WTC11 (cell line): ENCODE measurements around the gene C9orf50.

ENCODE experiments used
- FOXJ3 ChIP-seq: sonication (generic); formaldehyde crosslinking; IDR thresholded peaks from 2 replicates; pipeline ENCODE4 v1.9.0; 2021; ENCODE audit warnings: missing genetic modification reagents, mild to moderate bottlenecking, borderline replicate concordance
- GABPB1 ChIP-seq: sonication (generic); formaldehyde crosslinking; IDR thresholded peaks from 2 replicates; pipeline ENCODE4 v1.8.1; 2023; ENCODE audit warnings: mild to moderate bottlenecking, missing genetic modification reagents
- KAT7 ChIP-seq: sonication (generic); formaldehyde crosslinking; IDR thresholded peaks from 2 replicates; pipeline ENCODE4 v1.8.1; 2023; ENCODE audit warnings: missing genetic modification reagents, mild to moderate bottlenecking, borderline replicate concordance
- TCF7 ChIP-seq: sonication (generic); formaldehyde crosslinking; IDR thresholded peaks from 2 replicates; pipeline ENCODE4 v1.8.0; 2022; ENCODE audit warnings: mild to moderate bottlenecking, low read depth, missing genetic modification reagents, moderate library complexity
- ZNF317 ChIP-seq: sonication (generic); formaldehyde crosslinking; IDR thresholded peaks from 2 replicates; pipeline ENCODE4 v1.8.1; 2023; ENCODE audit warnings: low read depth, mild to moderate bottlenecking, moderate library complexity, missing genetic modification reagents, borderline replicate concordance
- TF ChIP-seq, protein P1 (sequence below): fragments of 200-600 bp; IDR thresholded peaks from 2 replicates; pipeline ENCODE4 v1.8.0; 2022; ENCODE audit warnings: antibody characterized with exemption
- TF ChIP-seq, protein P2 (sequence below): sonication (generic); formaldehyde crosslinking; IDR thresholded peaks from 2 replicates; pipeline ENCODE4 v1.8.1; 2023; ENCODE audit warnings: mild to moderate bottlenecking, missing genetic modification reagents, borderline replicate concordance
- TF ChIP-seq, protein P3 (sequence below): sonication (generic); formaldehyde crosslinking; IDR thresholded peaks from 2 replicates; pipeline ENCODE4 v1.8.1; 2023; ENCODE audit warnings: mild to moderate bottlenecking, moderate library complexity, missing genetic modification reagents
- TF ChIP-seq, protein P4 (sequence below): sonication (generic); formaldehyde crosslinking; conservative IDR thresholded peaks from 2 replicates; pipeline ENCODE4 v1.8.1; 2022; ENCODE audit warnings: mild to moderate bottlenecking, missing genetic modification reagents
- TF ChIP-seq, protein P5 (sequence below): sonication (generic); formaldehyde crosslinking; IDR thresholded peaks from 2 replicates; pipeline ENCODE4 v1.8.1; 2023; ENCODE audit warnings: mild to moderate bottlenecking, missing genetic modification reagents, moderate library complexity
- TF ChIP-seq, protein P6 (sequence below): sonication (generic); formaldehyde crosslinking; IDR thresholded peaks from 2 replicates; pipeline ENCODE4 v1.8.1; 2022; ENCODE audit warnings: mild to moderate bottlenecking, moderate library complexity, missing genetic modification reagents
- TF ChIP-seq, protein P7 (sequence below): sonication (generic); formaldehyde crosslinking; IDR thresholded peaks from 2 replicates; pipeline ENCODE4 v1.8.1; 2023; ENCODE audit warnings: mild to moderate bottlenecking, missing genetic modification reagents
- TF ChIP-seq, protein P8 (sequence below): fragments of 250-450 bp; sonication (Bioruptor Pico); IDR thresholded peaks from 2 replicates; pipeline ENCODE4 v1.9.0; 2021; ENCODE audit warnings: moderate library complexity, mild to moderate bottlenecking, inconsistent platforms, borderline replicate concordance

DNA sequence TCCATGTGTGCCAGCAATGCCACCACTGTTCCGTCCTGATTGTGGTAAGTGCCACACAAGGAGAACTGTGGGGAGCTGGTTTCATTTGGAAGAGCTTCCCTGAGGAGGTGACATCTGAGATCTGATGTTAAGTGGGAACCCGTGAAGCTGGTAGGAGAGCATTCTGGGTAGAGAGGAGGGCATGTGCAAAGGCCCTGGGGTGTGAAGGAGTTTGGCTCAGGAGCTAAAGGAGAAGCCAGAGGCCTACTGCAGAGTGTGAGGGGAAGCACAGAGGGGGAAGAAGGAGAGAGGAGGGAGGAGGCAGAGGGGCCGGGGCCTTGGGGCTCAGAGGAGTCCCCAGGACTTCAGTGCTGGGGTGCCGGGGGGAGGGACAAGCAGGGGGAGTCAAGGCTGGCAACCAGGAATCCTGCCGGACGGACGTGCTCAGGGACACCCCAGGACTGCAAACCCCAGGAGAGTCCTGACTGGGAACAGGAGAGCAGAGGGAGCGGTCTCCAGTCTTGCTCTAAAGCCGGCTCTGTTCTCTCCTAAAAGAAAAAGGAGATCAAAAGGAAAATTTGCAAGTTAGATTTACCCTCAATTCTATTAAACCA, 19.7 kb downstream of the C9orf50 start:
- TF ChIP-seq, protein P1, sequence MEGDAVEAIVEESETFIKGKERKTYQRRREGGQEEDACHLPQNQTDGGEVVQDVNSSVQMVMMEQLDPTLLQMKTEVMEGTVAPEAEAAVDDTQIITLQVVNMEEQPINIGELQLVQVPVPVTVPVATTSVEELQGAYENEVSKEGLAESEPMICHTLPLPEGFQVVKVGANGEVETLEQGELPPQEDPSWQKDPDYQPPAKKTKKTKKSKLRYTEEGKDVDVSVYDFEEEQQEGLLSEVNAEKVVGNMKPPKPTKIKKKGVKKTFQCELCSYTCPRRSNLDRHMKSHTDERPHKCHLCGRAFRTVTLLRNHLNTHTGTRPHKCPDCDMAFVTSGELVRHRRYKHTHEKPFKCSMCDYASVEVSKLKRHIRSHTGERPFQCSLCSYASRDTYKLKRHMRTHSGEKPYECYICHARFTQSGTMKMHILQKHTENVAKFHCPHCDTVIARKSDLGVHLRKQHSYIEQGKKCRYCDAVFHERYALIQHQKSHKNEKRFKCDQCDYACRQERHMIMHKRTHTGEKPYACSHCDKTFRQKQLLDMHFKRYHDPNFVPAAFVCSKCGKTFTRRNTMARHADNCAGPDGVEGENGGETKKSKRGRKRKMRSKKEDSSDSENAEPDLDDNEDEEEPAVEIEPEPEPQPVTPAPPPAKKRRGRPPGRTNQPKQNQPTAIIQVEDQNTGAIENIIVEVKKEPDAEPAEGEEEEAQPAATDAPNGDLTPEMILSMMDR, result no peak
- TF ChIP-seq, protein P2, sequence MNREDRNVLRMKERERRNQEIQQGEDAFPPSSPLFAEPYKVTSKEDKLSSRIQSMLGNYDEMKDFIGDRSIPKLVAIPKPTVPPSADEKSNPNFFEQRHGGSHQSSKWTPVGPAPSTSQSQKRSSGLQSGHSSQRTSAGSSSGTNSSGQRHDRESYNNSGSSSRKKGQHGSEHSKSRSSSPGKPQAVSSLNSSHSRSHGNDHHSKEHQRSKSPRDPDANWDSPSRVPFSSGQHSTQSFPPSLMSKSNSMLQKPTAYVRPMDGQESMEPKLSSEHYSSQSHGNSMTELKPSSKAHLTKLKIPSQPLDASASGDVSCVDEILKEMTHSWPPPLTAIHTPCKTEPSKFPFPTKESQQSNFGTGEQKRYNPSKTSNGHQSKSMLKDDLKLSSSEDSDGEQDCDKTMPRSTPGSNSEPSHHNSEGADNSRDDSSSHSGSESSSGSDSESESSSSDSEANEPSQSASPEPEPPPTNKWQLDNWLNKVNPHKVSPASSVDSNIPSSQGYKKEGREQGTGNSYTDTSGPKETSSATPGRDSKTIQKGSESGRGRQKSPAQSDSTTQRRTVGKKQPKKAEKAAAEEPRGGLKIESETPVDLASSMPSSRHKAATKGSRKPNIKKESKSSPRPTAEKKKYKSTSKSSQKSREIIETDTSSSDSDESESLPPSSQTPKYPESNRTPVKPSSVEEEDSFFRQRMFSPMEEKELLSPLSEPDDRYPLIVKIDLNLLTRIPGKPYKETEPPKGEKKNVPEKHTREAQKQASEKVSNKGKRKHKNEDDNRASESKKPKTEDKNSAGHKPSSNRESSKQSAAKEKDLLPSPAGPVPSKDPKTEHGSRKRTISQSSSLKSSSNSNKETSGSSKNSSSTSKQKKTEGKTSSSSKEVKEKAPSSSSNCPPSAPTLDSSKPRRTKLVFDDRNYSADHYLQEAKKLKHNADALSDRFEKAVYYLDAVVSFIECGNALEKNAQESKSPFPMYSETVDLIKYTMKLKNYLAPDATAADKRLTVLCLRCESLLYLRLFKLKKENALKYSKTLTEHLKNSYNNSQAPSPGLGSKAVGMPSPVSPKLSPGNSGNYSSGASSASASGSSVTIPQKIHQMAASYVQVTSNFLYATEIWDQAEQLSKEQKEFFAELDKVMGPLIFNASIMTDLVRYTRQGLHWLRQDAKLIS, result no peak
- TF ChIP-seq, protein P3, sequence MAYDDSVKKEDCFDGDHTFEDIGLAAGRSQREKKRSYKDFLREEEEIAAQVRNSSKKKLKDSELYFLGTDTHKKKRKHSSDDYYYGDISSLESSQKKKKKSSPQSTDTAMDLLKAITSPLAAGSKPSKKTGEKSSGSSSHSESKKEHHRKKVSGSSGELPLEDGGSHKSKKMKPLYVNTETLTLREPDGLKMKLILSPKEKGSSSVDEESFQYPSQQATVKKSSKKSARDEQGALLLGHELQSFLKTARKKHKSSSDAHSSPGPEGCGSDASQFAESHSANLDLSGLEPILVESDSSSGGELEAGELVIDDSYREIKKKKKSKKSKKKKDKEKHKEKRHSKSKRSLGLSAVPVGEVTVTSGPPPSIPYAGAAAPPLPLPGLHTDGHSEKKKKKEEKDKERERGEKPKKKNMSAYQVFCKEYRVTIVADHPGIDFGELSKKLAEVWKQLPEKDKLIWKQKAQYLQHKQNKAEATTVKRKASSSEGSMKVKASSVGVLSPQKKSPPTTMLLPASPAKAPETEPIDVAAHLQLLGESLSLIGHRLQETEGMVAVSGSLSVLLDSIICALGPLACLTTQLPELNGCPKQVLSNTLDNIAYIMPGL (CRISPR knock-in tag), result no peak
- TF ChIP-seq, protein P4, sequence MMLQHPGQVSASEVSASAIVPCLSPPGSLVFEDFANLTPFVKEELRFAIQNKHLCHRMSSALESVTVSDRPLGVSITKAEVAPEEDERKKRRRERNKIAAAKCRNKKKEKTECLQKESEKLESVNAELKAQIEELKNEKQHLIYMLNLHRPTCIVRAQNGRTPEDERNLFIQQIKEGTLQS, result no peak
- TF ChIP-seq, protein P5, sequence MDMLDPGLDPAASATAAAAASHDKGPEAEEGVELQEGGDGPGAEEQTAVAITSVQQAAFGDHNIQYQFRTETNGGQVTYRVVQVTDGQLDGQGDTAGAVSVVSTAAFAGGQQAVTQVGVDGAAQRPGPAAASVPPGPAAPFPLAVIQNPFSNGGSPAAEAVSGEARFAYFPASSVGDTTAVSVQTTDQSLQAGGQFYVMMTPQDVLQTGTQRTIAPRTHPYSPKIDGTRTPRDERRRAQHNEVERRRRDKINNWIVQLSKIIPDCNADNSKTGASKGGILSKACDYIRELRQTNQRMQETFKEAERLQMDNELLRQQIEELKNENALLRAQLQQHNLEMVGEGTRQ (CRISPR knock-in tag), result no peak
- TF ChIP-seq, protein P6, sequence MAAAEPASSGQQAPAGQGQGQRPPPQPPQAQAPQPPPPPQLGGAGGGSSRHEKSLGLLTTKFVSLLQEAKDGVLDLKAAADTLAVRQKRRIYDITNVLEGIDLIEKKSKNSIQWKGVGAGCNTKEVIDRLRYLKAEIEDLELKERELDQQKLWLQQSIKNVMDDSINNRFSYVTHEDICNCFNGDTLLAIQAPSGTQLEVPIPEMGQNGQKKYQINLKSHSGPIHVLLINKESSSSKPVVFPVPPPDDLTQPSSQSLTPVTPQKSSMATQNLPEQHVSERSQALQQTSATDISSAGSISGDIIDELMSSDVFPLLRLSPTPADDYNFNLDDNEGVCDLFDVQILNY (CRISPR knock-in tag), result no peak
- no peak for TF ChIP-seq KAT7 (CRISPR knock-in tag)
- no peak for TF ChIP-seq ZNF317 (CRISPR knock-in tag)
- TF ChIP-seq, protein P7, sequence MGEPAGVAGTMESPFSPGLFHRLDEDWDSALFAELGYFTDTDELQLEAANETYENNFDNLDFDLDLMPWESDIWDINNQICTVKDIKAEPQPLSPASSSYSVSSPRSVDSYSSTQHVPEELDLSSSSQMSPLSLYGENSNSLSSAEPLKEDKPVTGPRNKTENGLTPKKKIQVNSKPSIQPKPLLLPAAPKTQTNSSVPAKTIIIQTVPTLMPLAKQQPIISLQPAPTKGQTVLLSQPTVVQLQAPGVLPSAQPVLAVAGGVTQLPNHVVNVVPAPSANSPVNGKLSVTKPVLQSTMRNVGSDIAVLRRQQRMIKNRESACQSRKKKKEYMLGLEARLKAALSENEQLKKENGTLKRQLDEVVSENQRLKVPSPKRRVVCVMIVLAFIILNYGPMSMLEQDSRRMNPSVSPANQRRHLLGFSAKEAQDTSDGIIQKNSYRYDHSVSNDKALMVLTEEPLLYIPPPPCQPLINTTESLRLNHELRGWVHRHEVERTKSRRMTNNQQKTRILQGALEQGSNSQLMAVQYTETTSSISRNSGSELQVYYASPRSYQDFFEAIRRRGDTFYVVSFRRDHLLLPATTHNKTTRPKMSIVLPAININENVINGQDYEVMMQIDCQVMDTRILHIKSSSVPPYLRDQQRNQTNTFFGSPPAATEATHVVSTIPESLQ, result no peak
- TF ChIP-seq GABPB1 (CRISPR knock-in tag), result no peak
- no peak for TF ChIP-seq FOXJ3 (CRISPR knock-in tag)
- TF ChIP-seq TCF7 (CRISPR knock-in tag), result no peak
- TF ChIP-seq, protein P8, sequence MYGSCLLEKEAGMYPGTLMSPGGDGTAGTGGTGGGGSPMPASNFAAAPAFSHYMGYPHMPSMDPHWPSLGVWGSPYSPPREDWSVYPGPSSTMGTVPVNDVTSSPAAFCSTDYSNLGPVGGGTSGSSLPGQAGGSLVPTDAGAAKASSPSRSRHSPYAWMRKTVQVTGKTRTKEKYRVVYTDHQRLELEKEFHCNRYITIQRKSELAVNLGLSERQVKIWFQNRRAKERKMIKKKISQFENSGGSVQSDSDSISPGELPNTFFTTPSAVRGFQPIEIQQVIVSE (CRISPR knock-in tag), result no peak
